HG03135 (cell line): ENCODE results near the gene PPL.
"Not testable (repeated sequence)": the region's sequence is repeated elsewhere in the genome, so short reads cannot be mapped to it uniquely, and the experiment has no call there.

ENCODE experiments used
- ATAC-seq: cut with Tn5 transposase; IDR thresholded peaks from one replicate; pipeline ENCODE4 v1.9.1; 2021; ENCODE audit warnings: mild to moderate bottlenecking, moderate library complexity; ENCODE audit not compliant: unreplicated experiment

PPL gene

DNA sequence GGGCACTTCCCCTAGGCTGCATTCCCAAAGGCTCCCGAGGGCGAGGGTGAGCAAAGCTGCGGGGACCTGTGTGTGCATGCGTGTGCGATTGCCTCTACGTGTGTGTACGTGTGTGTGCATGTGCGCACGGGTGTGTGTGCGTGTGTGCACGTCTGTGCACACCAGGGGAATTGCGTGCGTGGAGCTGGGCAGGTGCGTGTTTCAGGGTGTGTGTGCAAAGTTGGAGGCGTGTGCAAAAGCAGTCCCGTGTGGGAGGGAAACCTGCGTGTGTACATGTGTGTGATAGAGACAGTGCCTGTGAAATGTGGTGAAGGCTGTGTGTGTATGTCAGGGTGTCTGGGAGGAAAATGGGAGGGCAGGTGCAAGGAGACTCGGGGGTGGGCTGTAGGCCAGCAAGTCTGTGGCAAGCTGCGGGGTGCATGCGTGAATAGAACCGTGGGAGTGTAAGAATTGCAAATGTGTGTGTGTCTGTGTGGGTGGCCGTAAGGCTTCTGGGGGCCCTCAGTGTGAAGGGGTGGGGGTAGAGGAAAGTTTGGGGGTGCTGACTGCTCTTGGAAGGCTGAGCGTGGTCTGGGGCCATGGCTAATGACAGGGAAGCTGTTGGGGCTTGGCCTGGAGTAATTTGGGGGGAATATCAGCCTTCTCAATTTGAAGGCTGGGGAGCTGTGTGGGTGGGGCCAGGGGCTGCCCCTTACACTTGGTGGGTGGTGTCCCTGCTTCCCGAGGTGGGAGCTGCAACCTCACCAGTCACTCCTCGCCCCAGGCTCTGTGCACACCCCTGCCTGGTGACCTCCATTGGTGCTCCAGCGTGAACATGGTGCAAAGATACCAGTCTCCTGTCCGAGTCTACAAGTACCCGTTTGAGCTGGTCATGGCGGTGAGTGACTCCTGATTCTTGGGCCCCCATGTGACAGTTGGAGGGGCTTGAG, 21.8 kb upstream of the PPL start:
- ATAC-seq, result no peak

DNA sequence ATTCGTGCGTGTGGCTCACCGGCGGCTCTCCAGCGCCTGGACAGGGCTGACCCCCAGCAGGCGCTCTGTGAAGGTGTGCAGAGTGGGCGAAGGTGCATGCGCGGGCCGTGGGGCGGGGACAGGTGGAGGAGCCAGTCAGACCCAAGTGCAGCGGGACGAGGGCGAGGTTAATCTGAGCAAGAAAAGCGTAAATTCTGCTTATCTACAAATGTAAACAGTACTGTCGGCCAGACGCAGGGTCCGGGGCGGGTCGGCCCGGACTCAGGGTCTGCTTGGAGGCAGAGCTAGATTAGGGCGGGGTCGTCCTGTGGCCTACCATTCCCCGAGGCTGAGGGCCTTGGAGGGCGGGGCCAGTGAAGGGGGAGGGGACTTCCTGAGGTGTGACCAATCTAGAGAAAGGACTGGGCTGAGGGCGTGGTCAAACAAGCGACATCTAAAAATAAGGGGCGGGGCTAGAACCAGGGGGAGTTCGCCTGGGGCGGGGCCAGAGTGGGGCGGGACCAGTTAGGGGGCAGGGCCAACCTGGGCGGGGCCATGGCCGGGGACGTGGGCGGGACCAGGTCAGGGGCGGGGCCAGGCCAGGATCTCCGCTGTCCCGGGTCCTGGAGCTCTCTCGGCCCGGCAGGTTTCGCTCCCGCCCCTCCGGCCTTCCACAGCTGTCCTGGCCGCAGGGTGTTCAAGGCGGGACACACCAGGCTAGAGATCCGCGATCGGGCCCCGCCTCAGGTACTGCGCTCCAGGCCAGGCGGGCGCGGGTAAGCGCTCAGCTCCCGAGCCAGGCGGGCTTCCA, 21.0 kb upstream of the PPL start, which contains the start of gene SEC14L5:
Gene SEC14L5 (plus strand): TSS at position 611 of the 790 bp plus-strand sequence. CDS start 994 bp downstream, outside the sequence.
- peak; percentile 78 for ATAC-seq

DNA sequence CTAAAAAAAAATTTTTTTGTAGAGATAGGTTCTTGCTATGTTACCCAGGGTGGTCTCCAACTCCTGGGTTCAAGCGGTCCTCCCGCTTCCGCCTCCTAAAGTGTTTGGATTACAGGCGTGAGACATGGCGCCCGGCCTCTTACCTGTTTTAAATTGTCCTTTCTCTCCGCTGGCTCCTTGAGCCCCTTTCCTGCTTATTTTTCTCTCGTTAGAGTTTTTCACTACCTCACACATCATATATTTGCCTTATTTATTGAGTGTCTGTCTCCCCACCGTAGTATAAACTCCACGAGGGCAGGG, 20.4 kb upstream of the PPL start:
- no peak for ATAC-seq

DNA sequence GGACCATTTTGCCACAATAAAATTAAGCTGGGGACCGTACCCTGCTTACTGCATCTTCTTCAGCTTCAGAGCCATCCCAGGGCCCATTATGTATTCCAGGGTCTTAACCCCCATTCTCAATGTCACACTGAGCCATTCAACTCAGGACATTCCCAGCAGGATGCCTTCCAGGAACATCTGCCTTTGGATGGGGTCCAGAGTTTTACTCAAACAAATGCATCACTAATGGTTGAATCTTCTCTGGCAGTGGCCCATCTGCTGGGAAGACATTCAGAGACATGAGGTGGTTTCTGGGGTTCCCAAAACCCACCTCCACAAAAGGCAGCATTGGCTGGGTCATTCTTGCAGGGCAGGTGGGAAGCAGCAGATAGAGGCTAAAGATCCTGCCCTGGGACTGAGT, 17.8 kb upstream of the PPL start:
- no peak for ATAC-seq

DNA sequence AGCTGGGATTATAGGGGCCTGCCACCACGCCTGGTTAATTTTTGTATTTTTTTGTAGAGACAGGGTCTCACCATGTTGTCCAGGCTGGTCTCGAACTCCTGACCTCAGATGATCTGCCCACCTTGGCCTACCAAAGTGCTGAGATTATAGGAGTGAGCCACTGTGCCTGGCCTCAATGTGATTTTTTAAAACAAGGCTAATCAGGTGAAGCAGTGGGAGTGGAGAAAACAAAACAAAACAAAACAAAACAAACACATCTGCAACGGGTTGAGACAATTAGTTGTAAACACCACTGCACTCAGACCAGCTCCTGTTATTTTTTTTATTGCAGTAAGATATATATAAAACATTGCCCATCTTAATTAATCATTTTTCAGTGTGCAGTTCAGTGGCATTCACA, 14.6 kb upstream of the PPL start:
- ATAC-seq, result not testable (repeated sequence)

DNA sequence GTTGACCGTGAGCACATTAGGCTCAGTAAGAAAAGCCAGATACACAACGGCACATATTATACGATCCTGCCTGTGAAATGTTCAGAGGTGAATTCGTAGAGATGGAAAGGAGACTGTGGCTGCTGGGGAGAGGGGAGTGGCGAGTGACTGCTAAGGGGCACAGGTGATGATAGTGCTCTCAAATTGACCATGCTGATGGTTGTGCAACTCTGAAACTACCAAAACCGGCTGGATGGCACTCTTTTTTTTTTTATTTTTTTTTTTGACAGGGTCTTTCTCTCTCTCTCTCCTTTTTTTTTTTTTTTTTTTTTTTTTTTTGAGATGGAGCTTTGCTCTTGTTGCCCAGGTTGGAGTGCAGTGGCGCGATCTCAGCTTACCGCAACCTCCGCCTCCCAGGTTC, 13.0 kb upstream of the PPL start:
- ATAC-seq, result no peak

DNA sequence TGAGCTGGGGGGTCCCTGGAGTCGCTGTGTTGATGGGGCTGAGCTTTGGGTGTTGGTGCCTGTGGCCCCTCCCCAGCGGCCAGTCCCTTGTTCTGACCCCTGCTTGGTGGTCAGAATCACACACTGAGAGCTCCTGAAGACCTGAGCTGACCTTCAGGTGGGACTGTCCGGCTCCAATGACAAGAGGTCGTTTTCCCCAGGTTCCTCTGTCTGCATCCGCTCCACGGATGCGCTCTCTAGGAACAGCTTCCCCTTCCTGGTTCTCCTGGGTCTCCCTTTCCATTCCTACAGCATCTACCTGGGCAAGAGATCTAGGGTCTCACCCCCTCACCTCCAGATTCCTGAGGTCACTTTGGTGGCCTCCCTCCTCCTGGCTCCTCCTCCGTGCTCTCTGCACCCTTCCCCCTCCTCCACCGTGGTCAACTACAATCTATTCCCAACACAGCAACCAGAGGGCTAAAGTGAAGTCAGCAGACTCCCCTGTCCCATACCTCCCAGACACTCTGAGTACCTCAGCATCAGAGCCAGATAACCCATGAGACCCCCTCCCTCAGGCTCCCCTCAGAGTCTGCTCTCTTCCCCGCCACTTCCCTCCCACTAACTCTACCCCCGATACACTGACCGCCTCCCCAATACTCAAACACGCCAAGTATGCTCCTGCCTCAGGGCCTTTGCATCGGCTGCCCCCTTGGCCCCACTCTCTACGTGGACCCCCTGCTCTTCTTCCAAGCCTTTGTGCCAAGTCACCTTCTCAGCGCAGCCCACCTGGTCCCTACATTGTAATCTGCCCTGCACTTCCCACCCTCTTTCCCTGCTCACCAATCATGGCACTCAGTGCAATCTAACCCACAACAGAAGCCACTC, 12.2 kb upstream of the PPL start:
- ATAC-seq, result no peak

DNA sequence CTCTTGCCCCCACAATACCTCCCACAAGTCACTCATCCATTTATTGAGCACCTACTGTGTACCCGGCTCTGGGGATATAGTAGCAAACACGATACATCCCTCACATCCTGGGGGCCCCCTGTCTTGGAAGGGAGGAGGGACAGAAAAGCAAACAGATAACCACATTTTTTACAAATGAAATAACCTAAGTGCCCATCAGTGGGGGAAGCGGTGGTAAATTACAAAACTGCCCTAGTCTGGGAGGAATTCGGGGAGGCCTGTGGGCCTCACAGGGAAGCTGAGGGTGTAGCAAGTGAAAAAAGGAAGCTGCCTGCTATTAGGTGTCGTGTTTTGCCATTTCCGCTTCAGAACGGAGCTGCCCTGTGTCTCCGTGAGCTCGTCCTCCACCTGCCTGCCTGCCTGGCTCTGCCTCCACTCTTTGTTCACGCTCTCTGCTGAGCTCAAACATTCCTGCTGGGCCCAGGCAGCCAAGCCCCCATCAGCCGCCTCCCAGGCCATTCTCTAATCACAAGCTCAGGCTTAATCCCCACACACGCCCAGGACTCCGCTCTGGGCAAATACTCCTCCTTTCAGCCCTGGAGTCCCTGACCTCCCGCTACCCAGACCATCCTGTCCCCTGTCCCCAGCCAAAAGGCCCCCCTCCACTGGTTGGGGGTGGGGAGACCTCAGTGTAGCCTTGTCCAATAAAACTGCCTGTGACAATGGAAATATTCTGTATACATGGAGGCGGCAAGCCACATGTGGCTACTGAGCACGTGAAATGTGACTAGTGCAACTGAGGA, 11.0 kb upstream of the PPL start:
- no peak for ATAC-seq

DNA sequence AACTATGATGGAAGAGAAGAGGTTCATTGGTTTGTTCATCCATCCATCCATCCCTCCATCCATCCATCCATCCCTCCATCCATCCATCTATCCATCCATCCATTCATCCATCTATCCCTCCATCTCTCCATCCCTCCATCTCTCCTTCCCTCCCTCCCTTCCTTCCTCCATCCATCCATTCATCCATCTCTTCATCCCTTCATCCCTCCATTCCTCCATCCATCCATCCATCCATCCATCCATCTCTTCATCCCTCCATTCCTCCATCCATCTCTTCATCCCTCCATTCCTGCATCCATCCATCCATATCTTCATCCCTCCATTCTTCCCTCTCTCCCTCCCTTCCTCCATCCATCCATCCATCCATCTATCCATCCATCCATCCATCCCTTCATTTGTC, 10.0 kb upstream of the PPL start:
- no peak for ATAC-seq

DNA sequence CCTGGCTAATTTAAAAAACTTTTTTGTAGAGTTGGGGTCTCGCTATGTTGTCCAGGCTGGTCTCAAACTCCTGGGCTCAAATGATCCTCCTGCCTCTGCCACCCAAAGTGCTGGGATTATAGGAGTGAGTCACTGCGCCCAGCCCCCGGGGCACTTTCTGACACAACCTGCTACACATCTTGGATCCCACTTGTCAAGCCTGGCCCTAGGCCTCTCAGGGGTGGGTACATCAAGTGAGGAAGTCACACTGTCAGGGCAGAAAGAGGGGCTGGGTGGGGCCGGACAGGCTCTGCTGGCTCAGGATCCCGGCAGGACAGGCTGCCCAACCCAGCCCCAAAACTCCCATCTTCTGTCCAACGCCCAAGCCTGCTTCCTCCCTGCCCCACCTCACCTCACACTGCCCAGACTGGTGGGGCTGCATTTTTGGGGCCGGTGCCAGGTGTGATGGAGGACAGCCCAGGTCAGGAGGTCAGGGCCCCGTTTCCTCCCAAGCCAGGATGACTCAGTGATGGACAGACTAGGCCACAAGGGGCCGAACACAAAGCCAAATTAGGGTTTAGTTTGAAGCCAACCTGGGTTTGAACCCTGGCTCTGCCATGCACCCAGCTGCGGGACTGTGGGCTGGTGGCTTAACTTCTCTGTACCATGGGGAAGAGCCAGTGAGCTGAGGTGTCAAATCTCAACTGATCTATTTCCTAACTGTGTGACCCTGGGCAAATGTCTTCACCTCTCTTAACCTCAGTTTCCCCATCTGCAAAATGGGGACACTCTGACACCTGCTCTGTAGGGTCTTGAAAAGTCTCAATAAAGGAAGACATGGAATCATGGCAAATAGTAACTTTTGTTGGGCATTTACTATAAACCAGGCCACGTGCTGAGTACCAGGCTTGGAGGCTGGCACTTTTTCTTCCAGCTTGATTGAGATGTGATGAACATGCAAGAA, 8.9 kb upstream of the PPL start:
- ATAC-seq, result no peak

DNA sequence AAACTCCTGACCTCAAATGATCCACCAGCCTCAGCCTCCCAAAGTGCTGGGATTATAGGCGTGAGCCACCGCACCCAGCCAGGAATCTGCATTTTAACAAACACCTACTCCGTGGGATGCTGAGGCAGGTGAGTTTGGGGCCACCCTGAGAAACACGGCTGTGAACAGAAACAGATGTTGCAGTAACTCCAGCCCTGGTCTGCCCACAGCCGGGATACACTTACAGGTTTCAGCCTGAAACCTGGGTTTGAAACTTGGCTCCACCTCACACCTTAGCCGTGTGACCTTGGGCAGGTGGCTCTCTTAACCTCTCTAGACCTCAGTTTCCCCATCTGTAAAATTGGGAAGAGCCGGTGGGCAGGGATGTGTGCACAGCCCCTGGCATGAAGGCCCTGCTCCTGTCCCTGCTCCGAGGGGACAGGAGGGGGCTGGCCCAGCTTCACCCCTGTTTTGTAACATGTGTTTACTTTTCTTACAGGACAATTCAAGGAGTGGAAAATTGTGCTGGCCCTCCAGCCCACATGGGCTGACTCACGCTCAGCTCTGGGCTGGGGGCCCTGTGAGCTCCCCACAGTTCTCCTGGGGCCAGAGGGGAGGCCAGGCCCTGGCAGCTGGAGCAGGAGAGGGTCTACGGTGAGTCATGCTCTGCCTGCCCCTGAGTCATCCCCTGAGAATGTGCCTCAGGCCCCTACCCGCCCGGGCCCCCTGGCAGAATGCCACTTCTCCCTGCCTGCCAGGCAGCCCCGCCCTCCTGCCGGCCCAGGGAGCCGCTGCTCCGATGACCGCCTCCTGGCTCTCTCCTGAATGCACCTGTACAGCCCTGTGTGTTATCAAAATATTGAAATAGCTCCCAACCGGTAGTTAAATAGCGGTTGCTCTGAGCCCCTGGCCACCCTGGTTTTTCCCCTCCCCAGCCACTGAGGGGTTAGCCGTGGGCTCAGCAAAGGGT, 7.7 kb upstream of the PPL start:
- ATAC-seq, result no peak

DNA sequence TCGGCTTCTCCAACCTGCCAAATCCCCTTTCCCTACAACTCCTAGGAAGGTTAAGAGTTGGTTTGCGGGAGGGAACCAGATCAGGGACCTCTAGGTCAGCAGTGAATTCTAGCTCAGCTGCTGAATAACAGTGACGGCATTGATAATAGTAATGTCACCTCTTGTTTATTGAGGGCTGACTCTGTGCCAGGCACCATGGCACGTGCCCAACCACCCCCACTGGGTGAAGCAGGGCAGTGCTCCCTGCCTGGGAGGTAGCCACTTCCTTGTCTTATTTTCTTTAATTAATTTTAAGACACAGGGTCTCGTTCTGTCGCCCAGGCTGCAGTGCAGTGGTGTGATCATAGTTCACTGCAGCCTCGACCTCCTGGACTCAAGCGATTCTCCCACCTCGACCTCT, 5.5 kb upstream of the PPL start:
- no peak for ATAC-seq

DNA sequence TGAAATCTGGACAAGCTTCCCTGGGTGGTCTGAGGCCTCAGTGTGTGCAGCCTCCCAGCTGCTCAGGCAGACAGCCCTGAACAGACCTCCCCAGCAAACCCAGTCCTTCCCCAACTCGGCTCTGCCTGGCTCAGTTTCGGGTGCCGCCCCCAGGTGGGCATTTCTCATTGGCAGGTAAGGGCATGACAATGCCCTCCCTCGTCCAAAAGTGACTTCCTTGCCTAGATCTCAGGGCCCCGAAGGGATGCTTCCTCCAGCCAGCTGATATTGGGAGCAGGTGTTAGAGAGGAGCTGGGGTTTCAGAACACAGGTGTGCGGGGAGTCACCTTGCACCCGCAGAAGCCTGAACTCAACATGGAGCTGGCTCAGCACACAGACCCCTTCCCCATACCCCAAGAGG, 3.8 kb upstream of the PPL start:
- no peak for ATAC-seq

DNA sequence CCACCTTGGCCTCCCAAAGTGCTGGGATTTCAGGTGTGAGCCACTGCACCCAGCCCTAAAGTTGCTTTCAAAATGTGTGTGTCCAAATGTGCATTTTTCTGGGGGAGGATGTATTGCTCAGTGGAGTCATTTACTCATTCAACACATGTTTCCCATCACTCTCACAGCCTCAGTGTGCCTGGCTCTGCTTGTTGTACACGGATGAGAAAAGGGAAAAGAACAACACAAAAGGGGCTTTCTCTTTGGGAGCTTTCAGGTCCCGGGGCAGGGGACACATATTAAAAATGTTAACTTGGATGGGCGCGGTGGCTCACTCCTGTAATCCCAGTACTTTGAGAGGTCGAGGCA, 1.7 kb upstream of the PPL start:
- no peak for ATAC-seq

DNA sequence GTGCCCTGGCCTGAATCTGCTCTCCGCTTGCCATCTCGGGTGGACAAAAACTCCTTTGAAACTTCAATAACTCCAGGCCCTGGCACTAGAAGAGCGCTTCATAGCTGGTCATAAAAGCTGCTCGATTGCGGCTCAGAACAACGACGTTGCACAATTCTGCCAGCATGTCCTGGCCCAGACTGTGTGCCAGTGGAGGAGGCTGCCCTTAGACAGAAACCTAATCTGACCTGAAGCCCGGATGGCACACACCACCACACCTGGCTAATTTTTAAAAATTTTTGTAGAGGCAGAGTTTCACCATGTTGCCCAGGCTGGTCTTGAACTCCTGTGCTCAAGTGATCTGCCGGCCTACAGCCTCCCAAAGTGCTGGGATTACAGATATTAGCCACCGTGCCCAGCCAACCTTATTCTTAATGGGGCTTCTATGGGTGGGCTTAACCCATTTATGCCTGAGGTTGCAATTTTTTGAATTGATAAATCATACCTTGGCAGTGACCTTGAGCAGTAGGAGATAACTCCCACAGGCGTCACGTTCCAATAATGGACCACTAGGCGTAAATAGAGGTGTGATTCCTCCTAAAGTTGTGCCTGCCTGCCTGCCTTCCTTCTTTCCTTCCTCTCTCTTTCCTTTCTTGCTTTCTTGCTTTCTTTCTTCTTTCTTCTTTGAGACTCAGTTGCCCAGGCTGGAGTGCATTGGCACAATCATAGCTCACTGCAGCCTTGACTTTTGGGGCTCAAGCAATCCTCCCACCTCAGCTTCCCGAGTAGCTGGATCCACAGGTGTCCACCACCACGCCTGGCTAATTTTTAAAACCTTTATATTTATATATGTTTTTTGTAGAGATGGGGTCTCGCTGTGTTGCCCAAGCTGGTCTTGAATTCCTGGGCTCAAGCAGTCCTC, 1.1 kb upstream of the PPL start:
- ATAC-seq, result no peak

DNA sequence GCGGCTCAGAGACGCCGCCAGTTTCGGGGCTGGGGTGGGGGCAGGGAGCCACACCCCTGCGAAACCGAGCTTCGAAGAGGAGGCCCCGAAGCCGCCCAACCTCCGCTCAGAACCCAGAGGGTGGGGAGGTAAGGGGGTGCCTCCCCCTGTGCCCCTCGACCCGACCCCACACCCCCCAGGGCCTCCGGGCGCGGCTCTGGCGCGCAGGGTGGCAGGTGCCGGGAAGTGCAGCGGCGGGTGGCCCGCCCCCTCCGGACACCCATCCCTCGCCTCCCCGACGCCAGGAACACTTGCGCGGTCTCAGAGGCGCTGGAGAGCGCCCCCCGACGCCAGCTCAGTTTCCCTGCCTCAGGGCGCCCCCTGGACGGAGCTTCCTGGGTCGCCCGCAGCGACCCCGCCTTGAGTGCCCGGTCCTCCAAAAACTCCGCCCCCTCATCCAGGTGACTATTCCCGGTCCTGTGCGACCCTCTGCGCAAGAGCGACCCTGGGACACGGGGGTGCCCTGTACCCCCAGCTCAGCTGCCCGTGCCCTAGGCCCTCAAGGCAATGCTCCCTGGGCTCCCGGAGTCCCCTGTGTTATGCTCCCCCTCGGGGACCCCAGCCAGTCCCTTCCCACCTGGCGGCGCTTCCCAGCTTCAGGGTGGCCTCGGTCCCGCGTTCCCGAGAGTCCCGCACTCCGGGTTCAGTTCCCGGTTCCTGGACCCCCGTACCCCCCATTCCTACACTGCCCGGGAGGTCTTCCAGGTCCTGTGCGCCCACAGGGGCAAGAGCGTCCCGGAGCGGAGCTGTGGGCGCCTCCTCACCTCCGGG, 562 bp downstream of the PPL start:
- no peak for ATAC-seq
